ENCODE measurements around the gene PRH2. TPM values are rescaled to one million over a fixed set of nuclear protein-coding genes. Genes with fewer than 3 reads are reported as not detected.

The PRH2 gene
- polyA plus RNA-seq, 1 of the 3 experiments (the other 2 are of a cell fraction), result not detected

DNA sequence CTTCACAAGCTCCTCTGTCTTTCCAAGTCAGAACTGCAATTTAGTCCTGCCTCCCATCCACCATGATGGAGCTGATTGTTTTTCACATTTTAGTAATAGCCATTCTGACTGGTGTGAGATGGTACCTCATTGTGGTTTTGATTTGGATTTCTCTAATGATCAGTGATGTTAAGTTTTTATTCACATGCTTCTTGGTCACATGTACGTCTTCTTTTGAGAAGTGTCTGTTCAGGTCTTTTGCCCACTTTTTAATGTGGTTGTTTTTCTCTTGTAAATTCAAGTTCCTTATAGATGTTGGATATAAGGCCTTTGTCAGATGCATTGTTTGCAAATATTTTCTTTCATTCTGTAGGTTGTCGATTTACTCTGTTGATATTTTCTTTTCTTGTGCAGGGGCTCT lies 14.1 kb downstream of the PRH2 start:
- Histone ChIP-seq H2AFZ (ENCODE audit: low read depth) (no peak overlapping the region), H3F3A (replicated peaks; ENCODE audit: insufficient read depth) (no peaks in the 10 kb centered on the region), H3K27ac (ENCODE audit: low read depth in 2 of 2, low read length in 1 of 2) (no peak overlapping the region), H3K9me2 (no peaks in the 10 kb centered on the region; the same call in 1 of the 2 replicates), H3K36me3 (replicated peaks in 1 of 2; ENCODE audit: control insufficient read depth in 1 of 2, insufficient read depth in 2 of 2, low read length in 1 of 2) (no peaks in the 10 kb centered on the region), H3K27me3 (ENCODE audit: insufficient read depth) (no peaks in the 10 kb centered on the region), H3K4me3 (ENCODE audit: low read depth in 2 of 2, low read length in 1 of 2) (no peak overlapping the region), H3K9me3 (peaks cover 8% of the 10 kb centered on the region; the same call in 1 of the 2 replicates), H3K4me1 (ENCODE audit: control insufficient read depth in 1 of 2, insufficient read depth in 2 of 2, low read depth in 1 of 2, low read length in 1 of 2) (peaks cover 0 to 4% of the 10 kb centered on the region in 2 experiments; a peak in 1 of 4 replicates), H3K4me2 (no peak overlapping the region), H3K79me2 (ENCODE audit: insufficient read depth) (no peaks in the 10 kb centered on the region), H4K20me1 (ENCODE audit: insufficient read depth) (no peaks in the 10 kb centered on the region), H3K9ac (no peak overlapping the region)
- ChIA-PET POLR2A (no interaction called here), CTCF (no interaction called here)
- no peak for TF ChIP-seq USF2 (IDR thresholded peaks at IDR 0.05; ENCODE audit: borderline replicate concordance, low read depth, low read length)
- TF ChIP-seq, protein P1, sequence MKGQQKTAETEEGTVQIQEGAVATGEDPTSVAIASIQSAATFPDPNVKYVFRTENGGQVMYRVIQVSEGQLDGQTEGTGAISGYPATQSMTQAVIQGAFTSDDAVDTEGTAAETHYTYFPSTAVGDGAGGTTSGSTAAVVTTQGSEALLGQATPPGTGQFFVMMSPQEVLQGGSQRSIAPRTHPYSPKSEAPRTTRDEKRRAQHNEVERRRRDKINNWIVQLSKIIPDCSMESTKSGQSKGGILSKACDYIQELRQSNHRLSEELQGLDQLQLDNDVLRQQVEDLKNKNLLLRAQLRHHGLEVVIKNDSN (IDR thresholded peaks at IDR 0.05; ENCODE audit: borderline replicate concordance, low read depth), result no peak
- no peak for TF ChIP-seq MAX (IDR thresholded peaks at IDR 0.05; ENCODE audit: low read depth)
- no peak for TF ChIP-seq ZBTB33 (IDR thresholded peaks at IDR 0.05; ENCODE audit: borderline replicate concordance, low read depth)
- TF ChIP-seq, protein P2, sequence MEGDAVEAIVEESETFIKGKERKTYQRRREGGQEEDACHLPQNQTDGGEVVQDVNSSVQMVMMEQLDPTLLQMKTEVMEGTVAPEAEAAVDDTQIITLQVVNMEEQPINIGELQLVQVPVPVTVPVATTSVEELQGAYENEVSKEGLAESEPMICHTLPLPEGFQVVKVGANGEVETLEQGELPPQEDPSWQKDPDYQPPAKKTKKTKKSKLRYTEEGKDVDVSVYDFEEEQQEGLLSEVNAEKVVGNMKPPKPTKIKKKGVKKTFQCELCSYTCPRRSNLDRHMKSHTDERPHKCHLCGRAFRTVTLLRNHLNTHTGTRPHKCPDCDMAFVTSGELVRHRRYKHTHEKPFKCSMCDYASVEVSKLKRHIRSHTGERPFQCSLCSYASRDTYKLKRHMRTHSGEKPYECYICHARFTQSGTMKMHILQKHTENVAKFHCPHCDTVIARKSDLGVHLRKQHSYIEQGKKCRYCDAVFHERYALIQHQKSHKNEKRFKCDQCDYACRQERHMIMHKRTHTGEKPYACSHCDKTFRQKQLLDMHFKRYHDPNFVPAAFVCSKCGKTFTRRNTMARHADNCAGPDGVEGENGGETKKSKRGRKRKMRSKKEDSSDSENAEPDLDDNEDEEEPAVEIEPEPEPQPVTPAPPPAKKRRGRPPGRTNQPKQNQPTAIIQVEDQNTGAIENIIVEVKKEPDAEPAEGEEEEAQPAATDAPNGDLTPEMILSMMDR (IDR thresholded peaks at IDR 0.05), result no peak
- TF ChIP-seq TAF1 (IDR thresholded peaks at IDR 0.05; ENCODE audit: borderline replicate concordance, low read depth, low read length), result no peak
- no peak for TF ChIP-seq REST (IDR thresholded peaks at IDR 0.05; ENCODE audit: low read depth, low read length)
- no peak for TF ChIP-seq RFX5 (IDR thresholded peaks at IDR 0.05; ENCODE audit: low read length)
- no peak for TF ChIP-seq GATA2 (CRISPR knock-in tag; IDR thresholded peaks at IDR 0.05)
- no peak for TF ChIP-seq FOXM1 (IDR thresholded peaks at IDR 0.05; ENCODE audit: low read depth)
- TF ChIP-seq POLR2AphosphoS5 (IDR thresholded peaks at IDR 0.05; ENCODE audit: low read depth, low read length), result no peak
- no peak for TF ChIP-seq TCF12 (IDR thresholded peaks at IDR 0.05)
- TF ChIP-seq RCOR1 (IDR thresholded peaks at IDR 0.05; ENCODE audit: low read length), result no peak
- no peak for DNase-seq
- WGBS (ENCODE audit: low lambda C conversion rate), result 96% methylated on average over 2 of the region's 2 CpGs

Measured in SK-N-SH (cell line).